Activated B cell treated with CpG ODN at 0.5 μM for 24 hours (primary cell): ENCODE measurements around the gene MSI2. TPM values are rescaled to one million over a fixed set of nuclear protein-coding genes. Genes with fewer than 3 reads are reported as not detected.

Experiments
- ATAC-seq: fragments of 200-7000 bp; cut with Tn5 transposase; one replicate; pipeline ENCODE4 v1.10.0; 2021; ENCODE audit warnings: low read depth, mild to moderate bottlenecking, moderate library complexity
- CTCF ChIA-PET: fragments of 350-600 bp; sonication (Branson Sonifier 250); formaldehyde crosslinking; loops from one replicate; lab custom pipeline; 2021; ENCODE audit warnings: antibody characterized with exemption; lab: Charles Lee
- POLR2A ChIA-PET: fragments of 350-600 bp; sonication (Branson Sonifier 250); formaldehyde crosslinking; loops from one replicate; lab custom pipeline; 2021; ENCODE audit warnings: antibody characterized with exemption; lab: Charles Lee
- DNase-seq: peaks from one replicate; pipeline ENCODE4 v3.0.0; 2022
- H3K27ac Mint-ChIP-seq: one replicate; pipeline ENCODE4 v1.8.0; 2020; ENCODE audit warnings: mixed read lengths
- H3K27me3 Mint-ChIP-seq: one replicate; pipeline ENCODE4 v1.8.0; 2021; ENCODE audit warnings: mixed read lengths
- H3K36me3 Mint-ChIP-seq: one replicate; pipeline ENCODE4 v1.8.0; 2021; ENCODE audit warnings: low read depth, mixed read lengths
- H3K4me1 Mint-ChIP-seq: one replicate; pipeline ENCODE4 v1.8.0; 2021; ENCODE audit warnings: mixed read lengths
- H3K4me3 Mint-ChIP-seq: one replicate; pipeline ENCODE4 v1.8.0; 2020; ENCODE audit warnings: mild to moderate bottlenecking, mixed read lengths
- H3K9me3 Mint-ChIP-seq: one replicate; pipeline ENCODE4 v1.8.0; 2020; ENCODE audit warnings: mixed read lengths
- intact Hi-C: fragments of 100-400 bp; cut with micrococcal nuclease; formaldehyde crosslinking; loops from one replicate; pipeline ENCODE4 v1.15.1; 2024
- total RNA-seq: library from RNA; stranded (reverse); gene quantifications from 2 replicates; pipeline ENCODE4 v1.2.3, GENCODE V29; 2022
- TF ChIP-seq, protein P1 (sequence below): fragments of 200-600 bp; IDR thresholded peaks from one replicate; pipeline ENCODE4 v1.8.0; 2022; ENCODE audit warnings: antibody characterized with exemption, mild to moderate bottlenecking

MSI2 gene
- total RNA-seq, 1 donor from 2014 or later = 102 TPM

DNA sequence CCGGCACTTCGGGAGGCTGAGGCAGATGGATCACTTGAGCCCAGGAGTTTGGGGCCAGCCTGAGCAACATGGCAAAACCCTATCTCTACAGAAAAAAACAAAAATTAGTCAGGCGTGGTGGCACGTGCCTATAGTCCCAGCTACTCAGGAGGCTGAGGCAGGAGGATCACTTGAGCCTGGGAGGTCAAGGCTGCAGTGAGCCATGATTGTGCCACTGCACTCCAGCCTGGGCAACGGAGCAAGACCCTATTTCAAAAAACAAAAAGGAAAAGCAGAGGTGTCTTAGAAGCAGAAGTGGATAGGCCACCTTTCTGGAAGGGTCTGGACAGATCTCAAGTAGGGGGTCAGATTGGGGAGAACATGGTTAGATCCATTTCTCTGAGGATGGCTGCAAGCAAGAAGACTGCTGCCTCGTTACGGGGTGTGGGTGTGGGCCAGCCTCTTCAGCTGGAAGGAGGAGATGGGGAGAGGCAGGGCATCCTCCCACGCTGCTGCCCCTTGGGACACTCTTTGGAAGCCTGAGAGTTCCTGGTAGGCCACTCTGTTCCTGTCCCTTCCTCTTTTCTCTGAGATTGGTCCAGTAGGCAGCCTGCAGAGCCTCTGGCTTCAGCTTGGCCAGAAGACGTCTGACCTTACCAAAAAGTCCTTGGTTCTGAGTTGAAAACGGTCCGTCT, 208.0 kb downstream of the MSI2 start:
- DNase-seq (no peak), ATAC-seq (no peak)
- H3K4me1 Mint-ChIP-seq = peaks cover 91% of the 10 kb centered on the region
- no peaks in the 10 kb centered on the region for H3K27me3 Mint-ChIP-seq
- ChIA-PET CTCF (no interaction called here), POLR2A (interaction anchor here (3.5 kb wide), 1 partner anchor 22 kb away, joined by 32 read pairs; no protein-coding TSS in a partner anchor)
- intact Hi-C loops = loop anchor here (5.0 kb wide), 2 partner anchors 127 to 278 kb away; no protein-coding TSS in a partner anchor
- no peaks in the 10 kb centered on the region for H3K36me3 Mint-ChIP-seq
- H3K4me3 Mint-ChIP-seq = no peak overlapping the region
- no peaks in the 10 kb centered on the region for H3K9me3 Mint-ChIP-seq
- TF ChIP-seq, protein P1, sequence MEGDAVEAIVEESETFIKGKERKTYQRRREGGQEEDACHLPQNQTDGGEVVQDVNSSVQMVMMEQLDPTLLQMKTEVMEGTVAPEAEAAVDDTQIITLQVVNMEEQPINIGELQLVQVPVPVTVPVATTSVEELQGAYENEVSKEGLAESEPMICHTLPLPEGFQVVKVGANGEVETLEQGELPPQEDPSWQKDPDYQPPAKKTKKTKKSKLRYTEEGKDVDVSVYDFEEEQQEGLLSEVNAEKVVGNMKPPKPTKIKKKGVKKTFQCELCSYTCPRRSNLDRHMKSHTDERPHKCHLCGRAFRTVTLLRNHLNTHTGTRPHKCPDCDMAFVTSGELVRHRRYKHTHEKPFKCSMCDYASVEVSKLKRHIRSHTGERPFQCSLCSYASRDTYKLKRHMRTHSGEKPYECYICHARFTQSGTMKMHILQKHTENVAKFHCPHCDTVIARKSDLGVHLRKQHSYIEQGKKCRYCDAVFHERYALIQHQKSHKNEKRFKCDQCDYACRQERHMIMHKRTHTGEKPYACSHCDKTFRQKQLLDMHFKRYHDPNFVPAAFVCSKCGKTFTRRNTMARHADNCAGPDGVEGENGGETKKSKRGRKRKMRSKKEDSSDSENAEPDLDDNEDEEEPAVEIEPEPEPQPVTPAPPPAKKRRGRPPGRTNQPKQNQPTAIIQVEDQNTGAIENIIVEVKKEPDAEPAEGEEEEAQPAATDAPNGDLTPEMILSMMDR = no peak
- H3K27ac Mint-ChIP-seq = peak overlapping the region; percentile 79

GRCh38 chr17:57465610-57466009, 209.3 kb downstream of the MSI2 start:
- H3K4me1 Mint-ChIP-seq = peaks cover 87% of the 10 kb centered on the region
- no peaks in the 10 kb centered on the region for H3K27me3 Mint-ChIP-seq
- H3K27ac Mint-ChIP-seq = no peak overlapping the region
- ChIA-PET CTCF (no interaction called here), POLR2A (interaction anchor here (3.5 kb wide), 1 partner anchor 23 kb away, joined by 32 read pairs; no protein-coding TSS in a partner anchor)
- intact Hi-C loops = no loop called here
- TF ChIP-seq, protein P1 = no peak
- no peaks in the 10 kb centered on the region for H3K9me3 Mint-ChIP-seq
- ATAC-seq = no peak
- H3K36me3 Mint-ChIP-seq = no peaks in the 10 kb centered on the region
- no peak for DNase-seq
- H3K4me3 Mint-ChIP-seq = no peak overlapping the region

DNA sequence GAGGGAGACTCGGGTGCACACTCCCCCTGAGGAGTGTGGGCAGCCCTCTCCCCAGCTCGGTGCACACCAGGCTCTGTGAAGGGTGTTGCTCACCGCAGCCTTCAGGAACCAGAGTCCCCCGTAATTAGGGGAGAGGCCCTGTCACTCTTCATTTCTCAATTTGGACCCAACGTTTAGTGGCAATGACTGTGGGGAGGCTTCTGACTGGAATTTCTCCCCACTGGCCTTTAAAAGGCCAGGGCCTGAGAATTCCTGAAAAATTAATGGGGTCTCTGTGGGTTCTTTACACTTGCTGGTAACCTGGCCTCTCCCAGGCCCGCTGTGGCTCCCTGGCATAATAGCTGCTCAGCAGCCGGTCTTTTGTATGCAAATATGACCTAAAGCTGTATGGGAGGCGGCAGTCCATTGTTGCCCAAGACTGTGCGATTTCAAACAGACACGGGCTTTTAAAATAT, 209.7 kb downstream of the MSI2 start:
- Mint-ChIP-seq H3K36me3 (no peaks in the 10 kb centered on the region), H3K4me1 (peaks cover 83% of the 10 kb centered on the region), H3K9me3 (no peaks in the 10 kb centered on the region), H3K27ac (no peak overlapping the region), H3K27me3 (no peaks in the 10 kb centered on the region), H3K4me3 (no peak overlapping the region)
- DNase-seq = no peak
- ATAC-seq = no peak
- CTCF ChIA-PET = interaction anchor here (1.1 kb wide), 1 partner anchor 222 kb away, joined by 3 read pairs; no protein-coding TSS in a partner anchor
- TF ChIP-seq, protein P1 = no peak
- intact Hi-C loops = no loop called here
- POLR2A ChIA-PET = no interaction called here

DNA sequence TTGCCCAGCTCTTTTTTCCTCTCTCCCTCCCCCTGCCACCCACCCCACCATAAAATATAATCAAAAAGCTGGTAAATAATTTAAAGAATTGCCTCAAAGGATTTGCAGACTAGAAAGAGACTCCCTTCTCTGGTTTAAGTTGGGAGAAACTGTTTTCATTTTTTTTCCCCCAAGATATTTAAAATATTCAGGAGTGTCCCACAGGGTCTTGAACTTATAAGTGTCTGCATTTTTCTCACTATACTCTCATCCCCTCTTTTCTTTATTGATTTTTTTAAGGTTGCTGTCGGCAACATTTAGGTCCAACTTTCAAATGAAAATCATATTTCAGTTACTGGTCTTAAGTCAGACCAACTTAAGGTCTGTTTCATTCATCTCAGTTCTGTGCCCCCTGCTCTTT, 210.2 kb downstream of the MSI2 start:
- H3K9me3 Mint-ChIP-seq = no peaks in the 10 kb centered on the region
- no peak for DNase-seq
- no peak overlapping the region for H3K4me3 Mint-ChIP-seq
- no peak for ATAC-seq
- POLR2A ChIA-PET = interaction anchor here (0.6 kb wide), 1 partner anchor 156 kb away, joined by 3 read pairs; no protein-coding TSS in a partner anchor
- H3K27ac Mint-ChIP-seq = no peak overlapping the region
- CTCF ChIA-PET = interaction anchor here (1.1 kb wide), 1 partner anchor 223 kb away, joined by 3 read pairs; no protein-coding TSS in a partner anchor
- intact Hi-C loops = no loop called here
- H3K36me3 Mint-ChIP-seq = no peaks in the 10 kb centered on the region
- peaks cover 78% of the 10 kb centered on the region for H3K4me1 Mint-ChIP-seq
- no peaks in the 10 kb centered on the region for H3K27me3 Mint-ChIP-seq
- TF ChIP-seq, protein P1 = no peak

- no peak for ATAC-seq
- CTCF ChIA-PET = no interaction called here
- DNase-seq = no peak
- TF ChIP-seq, protein P1 = no peak
- H3K27ac Mint-ChIP-seq = no peak overlapping the region
- H3K4me1 Mint-ChIP-seq = peaks cover 75% of the 10 kb centered on the region
- POLR2A ChIA-PET = no interaction called here
- intact Hi-C loops = no loop called here
- H3K36me3 Mint-ChIP-seq = no peaks in the 10 kb centered on the region
- H3K4me3 Mint-ChIP-seq = no peak overlapping the region
- no peaks in the 10 kb centered on the region for H3K9me3 Mint-ChIP-seq
- no peaks in the 10 kb centered on the region for H3K27me3 Mint-ChIP-seq
Observed at GRCh38 chr17:57467226-57467625, 210.9 kb downstream of the MSI2 start.
